MM.1S (cell line): Measurements from ENCODE around the gene ARMH2.
"Not testable (repeated sequence)": the region's sequence is repeated elsewhere in the genome, so short reads cannot be mapped to it uniquely, and the experiment has no call there.

Experiments used
- DNase-seq: peaks from one replicate; pipeline ENCODE4 v3.0.0-alpha.2; 2015
- H2AFZ ChIP-seq: fragments of 300-600 bp; sonication (generic); 2 replicates; pipeline ENCODE4 v1.6.0; 2016; ENCODE audit warnings: antibody characterized with exemption, low read length
- H3F3A ChIP-seq: fragments of 300-600 bp; sonication (generic); 2 replicates; pipeline ENCODE4 v1.6.1; 2016; ENCODE audit warnings: mild to moderate bottlenecking, antibody characterized with exemption, low read length, moderate library complexity, mixed read lengths; ENCODE audit not compliant: insufficient read depth
- H3K27ac ChIP-seq: fragments of 300-600 bp; sonication (generic); 2 replicates; pipeline ENCODE4 v1.5.1; 2016; ENCODE audit warnings: mild to moderate bottlenecking, low read length
- H3K27me3 ChIP-seq: fragments of 300-600 bp; sonication (generic); replicated peaks from 2 replicates; pipeline ENCODE4 v1.6.0; 2016; ENCODE audit warnings: low read length; ENCODE audit not compliant: insufficient read depth
- H3K36me3 ChIP-seq: fragments of 300-600 bp; sonication (generic); replicated peaks from 2 replicates; pipeline ENCODE4 v1.6.1; 2016; ENCODE audit warnings: mild to moderate bottlenecking, low read length, mixed read lengths; ENCODE audit not compliant: insufficient read depth
- H3K4me1 ChIP-seq: fragments of 300-600 bp; sonication (generic); 2 replicates; pipeline ENCODE4 v1.6.1; 2016; ENCODE audit warnings: low read length, mixed read lengths
- H3K4me2 ChIP-seq: fragments of 300-600 bp; sonication (generic); 2 replicates; pipeline ENCODE4 v1.6.0; 2016; ENCODE audit warnings: low read depth, low read length
- H3K4me3 ChIP-seq: fragments of 300-600 bp; sonication (generic); 2 replicates; pipeline ENCODE4 v1.5.1; 2016; ENCODE audit warnings: low read length, mixed read lengths
- H3K79me2 ChIP-seq: fragments of 300-600 bp; sonication (generic); 2 replicates; pipeline ENCODE4 v1.6.1; 2016; ENCODE audit warnings: mixed run types, low read length, mixed read lengths
- H3K9ac ChIP-seq: fragments of 300-600 bp; sonication (generic); 2 replicates; pipeline ENCODE4 v1.6.1; 2016; ENCODE audit warnings: low read length, mixed read lengths
- H3K9me2 ChIP-seq: fragments of 300-600 bp; sonication (generic); replicated peaks from 2 replicates; pipeline ENCODE4 v1.6.1; 2016; ENCODE audit warnings: mild to moderate bottlenecking, low read length, mixed read lengths; ENCODE audit not compliant: insufficient read depth
- H3K9me3 ChIP-seq: fragments of 300-600 bp; sonication (generic); replicated peaks from 2 replicates; pipeline ENCODE4 v1.6.1; 2016; ENCODE audit warnings: mild to moderate bottlenecking, low read length, mixed read lengths; ENCODE audit not compliant: insufficient read depth
- H4K20me1 ChIP-seq: fragments of 300-600 bp; sonication (generic); 2 replicates; pipeline ENCODE4 v1.6.1; 2016; ENCODE audit warnings: mild to moderate bottlenecking, low read length, moderate library complexity, mixed read lengths; ENCODE audit not compliant: insufficient read depth
- EZH2 ChIP-seq: fragments of 300-600 bp; sonication (generic); optimal IDR thresholded peaks from 2 replicates; pipeline ENCODE3; 2017; ENCODE audit warnings: low read depth, mild to moderate bottlenecking, antibody characterized with exemption, low read length, mixed read lengths
- EZH2phosphoT487 ChIP-seq: fragments of 300-600 bp; sonication (generic); IDR thresholded peaks from 2 replicates; pipeline ENCODE4 v1.6.1; 2018; ENCODE audit warnings: antibody characterized with exemption, low read length
- TF ChIP-seq, protein P1 (sequence below): fragments of 300-600 bp; sonication (generic); IDR thresholded peaks from 2 replicates; pipeline ENCODE4 v1.5.1; 2016; ENCODE audit warnings: antibody characterized with exemption, low read length, mixed read lengths

The ARMH2 gene

DNA sequence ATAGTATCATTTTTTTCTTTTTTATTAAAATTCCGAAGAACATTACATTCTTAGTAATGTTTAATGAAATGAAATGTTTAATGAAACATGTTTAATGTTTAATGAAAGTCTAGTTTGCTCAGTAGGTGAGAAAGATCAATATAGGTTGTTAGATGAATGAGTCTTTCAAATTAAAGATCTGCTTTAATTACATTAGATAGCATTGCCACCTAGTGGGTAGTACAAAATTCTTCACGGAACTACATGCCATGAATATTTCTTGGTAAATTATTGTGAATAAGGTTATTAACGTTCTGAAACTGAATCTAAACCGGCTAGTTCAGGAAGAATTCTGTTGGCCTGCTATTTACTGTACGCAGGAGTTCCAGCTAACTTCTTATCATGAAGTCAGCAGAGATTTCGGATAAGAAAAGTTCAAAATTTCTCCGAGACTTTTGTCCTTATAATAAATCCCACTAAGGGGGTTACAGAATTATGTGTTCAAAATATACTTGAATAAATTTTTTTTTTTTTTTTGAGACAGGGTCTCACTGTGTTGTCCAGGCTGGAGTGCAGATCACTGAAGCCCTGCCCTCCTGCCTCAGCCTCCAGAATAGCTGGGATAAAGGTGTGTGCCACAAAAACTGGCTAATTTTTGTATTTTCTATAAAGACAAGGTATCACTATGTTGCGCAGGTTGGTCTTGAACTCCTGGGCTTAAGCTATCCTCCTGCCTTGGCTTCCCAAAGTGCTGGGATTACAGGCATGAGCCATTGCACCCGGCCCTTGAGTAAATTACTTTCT is 31.8 kb downstream of the ARMH2 start:
- no peak overlapping the region for H3K4me3 ChIP-seq
- TF ChIP-seq EZH2phosphoT487, result no peak
- TF ChIP-seq, protein P1, sequence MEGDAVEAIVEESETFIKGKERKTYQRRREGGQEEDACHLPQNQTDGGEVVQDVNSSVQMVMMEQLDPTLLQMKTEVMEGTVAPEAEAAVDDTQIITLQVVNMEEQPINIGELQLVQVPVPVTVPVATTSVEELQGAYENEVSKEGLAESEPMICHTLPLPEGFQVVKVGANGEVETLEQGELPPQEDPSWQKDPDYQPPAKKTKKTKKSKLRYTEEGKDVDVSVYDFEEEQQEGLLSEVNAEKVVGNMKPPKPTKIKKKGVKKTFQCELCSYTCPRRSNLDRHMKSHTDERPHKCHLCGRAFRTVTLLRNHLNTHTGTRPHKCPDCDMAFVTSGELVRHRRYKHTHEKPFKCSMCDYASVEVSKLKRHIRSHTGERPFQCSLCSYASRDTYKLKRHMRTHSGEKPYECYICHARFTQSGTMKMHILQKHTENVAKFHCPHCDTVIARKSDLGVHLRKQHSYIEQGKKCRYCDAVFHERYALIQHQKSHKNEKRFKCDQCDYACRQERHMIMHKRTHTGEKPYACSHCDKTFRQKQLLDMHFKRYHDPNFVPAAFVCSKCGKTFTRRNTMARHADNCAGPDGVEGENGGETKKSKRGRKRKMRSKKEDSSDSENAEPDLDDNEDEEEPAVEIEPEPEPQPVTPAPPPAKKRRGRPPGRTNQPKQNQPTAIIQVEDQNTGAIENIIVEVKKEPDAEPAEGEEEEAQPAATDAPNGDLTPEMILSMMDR, result peak; percentile 50
- no peak for TF ChIP-seq EZH2
- no peaks in the 10 kb centered on the region for H4K20me1 ChIP-seq
- H3K27me3 ChIP-seq, result no peaks in the 10 kb centered on the region
- DNase-seq, result peak; percentile 53
- no peaks in the 10 kb centered on the region for H3K36me3 ChIP-seq
- H3F3A ChIP-seq, result no peaks in the 10 kb centered on the region
- H3K79me2 ChIP-seq, result no peaks in the 10 kb centered on the region
- H3K9ac ChIP-seq, result no peak overlapping the region
- no peaks in the 10 kb centered on the region for H3K9me3 ChIP-seq
- H2AFZ ChIP-seq, result no peak overlapping the region
- no peaks in the 10 kb centered on the region for H3K4me1 ChIP-seq
- no peak overlapping the region for H3K27ac ChIP-seq
- H3K9me2 ChIP-seq, result no peaks in the 10 kb centered on the region
- peak overlapping the region; percentile 15; the same call in 1 of the 2 replicates for H3K4me2 ChIP-seq

DNA sequence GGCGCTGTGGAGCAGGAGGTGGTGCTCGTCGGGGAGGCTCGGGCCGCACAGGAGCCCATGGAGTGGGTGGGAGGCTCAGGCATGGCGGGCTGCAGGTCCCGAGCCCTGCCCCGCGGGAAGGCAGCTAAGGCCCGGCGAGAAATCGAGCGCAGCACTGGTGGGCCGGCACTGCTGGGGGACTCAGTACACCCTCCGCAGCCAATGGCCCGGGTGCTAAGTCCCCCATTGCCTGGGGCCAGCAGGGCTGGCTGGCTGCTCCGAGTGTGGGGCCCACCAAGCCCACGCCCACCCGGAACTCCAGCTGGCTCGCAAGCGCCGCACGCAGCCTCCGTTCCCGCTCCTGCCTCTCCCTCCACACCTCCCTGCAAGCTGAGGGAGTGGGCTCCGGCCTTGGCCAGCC is 32.7 kb downstream of the ARMH2 start:
- H4K20me1 ChIP-seq, DNase-seq, H3K4me1 ChIP-seq, H3K9me3 ChIP-seq, H3K9ac ChIP-seq, H3K4me2 ChIP-seq, H3F3A ChIP-seq, H3K27me3 ChIP-seq, H3K9me2 ChIP-seq, H3K4me3 ChIP-seq, H3K36me3 ChIP-seq, H3K27ac ChIP-seq, H3K79me2 ChIP-seq, H2AFZ ChIP-seq: not testable (repeated sequence)

DNA sequence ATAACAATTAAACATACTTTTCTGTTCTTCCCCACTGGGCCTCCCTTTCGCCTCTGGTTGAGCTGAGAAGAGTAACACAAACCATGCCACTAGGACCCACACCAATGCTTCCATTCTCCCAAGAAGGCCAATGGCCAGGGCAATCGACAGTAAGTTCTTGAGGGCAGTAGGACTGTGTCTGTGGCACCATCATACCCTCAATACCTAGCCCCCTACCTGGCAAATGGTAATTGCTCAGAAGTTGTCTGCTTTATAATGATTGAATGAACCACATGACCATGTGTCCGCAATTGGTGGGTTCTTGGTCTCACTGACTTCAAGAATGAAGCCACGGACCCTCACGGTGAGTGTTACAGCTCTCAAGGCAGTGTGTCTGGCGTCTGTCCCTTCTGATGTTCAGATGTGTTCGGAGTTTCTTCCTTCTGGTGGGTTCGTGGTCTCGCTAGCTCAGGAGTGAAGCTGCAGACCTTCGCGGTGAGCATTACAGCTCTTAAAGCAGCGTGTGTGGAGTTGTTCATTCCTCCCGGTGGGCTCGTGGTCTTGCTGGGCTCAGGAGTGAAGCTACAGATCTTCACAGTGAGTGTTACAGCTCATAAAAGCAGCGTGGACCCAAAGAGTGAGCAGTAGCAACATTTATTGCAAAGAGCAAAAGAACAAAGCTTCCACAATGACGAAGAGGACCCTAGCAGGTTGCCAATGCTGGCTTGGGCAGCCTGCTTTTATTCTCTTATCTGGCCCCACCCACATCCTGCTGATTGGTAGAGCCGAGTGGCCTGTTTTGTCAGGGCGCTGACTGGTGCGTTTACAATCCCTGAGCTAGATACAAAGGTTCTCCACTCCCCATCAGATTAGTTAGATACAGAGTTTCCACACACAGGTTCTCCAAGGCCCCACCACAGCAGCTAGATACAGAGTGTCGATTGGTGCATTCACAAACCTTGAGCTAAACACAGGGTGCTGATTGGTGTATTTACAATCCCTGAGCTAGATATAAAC is 33.6 kb downstream of the ARMH2 start:
- not testable (repeated sequence) for H3K9me2 ChIP-seq, H3K9me3 ChIP-seq, H3F3A ChIP-seq, DNase-seq, H3K4me1 ChIP-seq, H3K4me2 ChIP-seq, H3K27me3 ChIP-seq, H3K27ac ChIP-seq, H3K9ac ChIP-seq, H3K4me3 ChIP-seq, H2AFZ ChIP-seq, H3K36me3 ChIP-seq, H4K20me1 ChIP-seq, H3K79me2 ChIP-seq

DNA sequence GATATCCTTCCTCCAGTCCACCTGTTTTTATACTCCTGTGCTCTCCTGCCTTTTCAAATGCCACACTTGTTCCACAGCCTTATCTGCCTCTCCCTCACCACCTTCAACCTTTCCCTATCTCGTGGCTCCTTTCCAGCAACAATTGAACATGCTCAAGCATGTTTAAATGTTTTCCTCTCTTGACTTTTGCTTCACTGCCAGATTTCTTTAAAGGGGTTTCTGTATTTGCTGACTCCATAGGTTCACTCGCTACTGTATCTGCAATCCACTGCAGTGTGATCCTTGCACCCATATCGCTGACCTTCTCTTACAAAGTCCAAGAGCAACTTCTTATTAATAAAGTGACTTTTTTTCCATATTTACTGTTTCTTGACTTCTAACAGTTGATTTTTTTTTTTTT is 35.1 kb downstream of the ARMH2 start:
- no peak for TF ChIP-seq EZH2phosphoT487
- TF ChIP-seq EZH2, result no peak
- TF ChIP-seq, protein P1, result no peak
- no peak overlapping the region for H3K4me2 ChIP-seq
- no peaks in the 10 kb centered on the region for H3K9me2 ChIP-seq
- no peak overlapping the region for H3K27ac ChIP-seq
- H3K27me3 ChIP-seq, result no peaks in the 10 kb centered on the region
- no peaks in the 10 kb centered on the region for H3K4me1 ChIP-seq
- no peaks in the 10 kb centered on the region for H3K36me3 ChIP-seq
- DNase-seq, result no peak
- no peaks in the 10 kb centered on the region for H4K20me1 ChIP-seq
- no peak overlapping the region for H3K9ac ChIP-seq
- no peaks in the 10 kb centered on the region for H3K9me3 ChIP-seq
- no peaks in the 10 kb centered on the region for H3K79me2 ChIP-seq
- H3F3A ChIP-seq, result no peaks in the 10 kb centered on the region
- no peak overlapping the region for H3K4me3 ChIP-seq
- no peak overlapping the region for H2AFZ ChIP-seq
